T-cell (primary cell): ENCODE data around the gene FAXDC2. TPM values are rescaled to one million over a fixed set of nuclear protein-coding genes. Genes with fewer than 3 reads are reported as not detected.
A peak's percentile ranks its signal among the peaks of the same experiment; 100 is the strongest.

ENCODE experiments used
- ATAC-seq, 4 experiments: fragments of 200-7000 bp in 3 of 4; fragments of 150-1000 bp in 1 of 4; cut with Tn5 transposase; replicated peaks in 1 of 4; 1 replicate in 3 of 4; 2 replicates in 1 of 4; pipeline ENCODE4 v1.10.0; 2021; ENCODE audit warnings: moderate library complexity in 3 of 4, mild to moderate bottlenecking in 2 of 4, moderate number of reproducible peaks in 1 of 4
- CTCF ChIA-PET, 2 donors: fragments of 300-600 bp; sonication (Branson Sonifier 250); formaldehyde crosslinking; loops; one replicate each; lab custom pipeline; 2022; ENCODE audit warnings: antibody characterized with exemption in 2 of 2; lab: Charles Lee
- POLR2A ChIA-PET, 2 donors: fragments of 300-600 bp; sonication (Branson Sonifier 250); formaldehyde crosslinking; loops; one replicate each; lab custom pipeline; 2022; ENCODE audit warnings: antibody characterized with exemption in 2 of 2; lab: Charles Lee
- DNase-seq, 35 experiments: peaks; one replicate each; pipeline versions ENCODE4 v3.0.0 to v3.0.0-alpha.2; 2013 to 2023
- H3K27ac ChIP-seq: one replicate; pipeline ENCODE4 v1.5.1; 2013; ENCODE audit warnings: low read length
- H3K27me3 ChIP-seq, 2 experiments: replicated peaks in 1 of 2; 1 replicate in 1 of 2; 2 replicates in 1 of 2; pipeline versions ENCODE4 v1.6.1 to v1.7.0; 2013; ENCODE audit warnings: low read length in 1 of 2, mixed read lengths in 1 of 2; ENCODE audit not compliant: control insufficient read depth in 2 of 2, insufficient read depth in 2 of 2; ENCODE audit errors: extremely low read depth in 1 of 2
- H3K36me3 ChIP-seq, 2 donors: 1 replicate in 1 of 2; 2 replicates in 1 of 2; pipeline versions ENCODE4 v1.6.1 to v1.7.0; 2013; ENCODE audit warnings: low read length in 1 of 2; ENCODE audit not compliant: control insufficient read depth in 2 of 2, insufficient read depth in 1 of 2; ENCODE audit errors: extremely low read depth in 1 of 2
- H3K4me1 ChIP-seq, 2 experiments: 1 replicate in 1 of 2; 2 replicates in 1 of 2; pipeline versions ENCODE4 v1.6.1 to v1.7.0; 2013; ENCODE audit warnings: low read length in 2 of 2, mixed read lengths in 1 of 2; ENCODE audit not compliant: insufficient read depth in 2 of 2, control insufficient read depth in 1 of 2; ENCODE audit errors: extremely low read depth in 1 of 2
- H3K4me3 ChIP-seq, 2 donors: 1 replicate in 1 of 2; 2 replicates in 1 of 2; pipeline versions ENCODE4 v1.5.1 to v1.7.0; 2013; ENCODE audit warnings: mild to moderate bottlenecking in 2 of 2, low read length in 1 of 2, moderate library complexity in 1 of 2; ENCODE audit not compliant: control insufficient read depth in 1 of 2; ENCODE audit errors: extremely low read depth in 1 of 2
- H3K9me3 ChIP-seq: 2 replicates; pipeline ENCODE4 v1.7.0; 2013
- H3K27ac Mint-ChIP-seq, 2 donors: one replicate each; pipeline ENCODE4 v1.8.0; 2020 to 2021; ENCODE audit warnings: mild to moderate bottlenecking in 2 of 2, mixed read lengths in 2 of 2
- H3K27me3 Mint-ChIP-seq, 2 donors: one replicate each; pipeline ENCODE4 v1.8.0; 2021 to 2022; ENCODE audit warnings: mixed read lengths in 2 of 2
- H3K36me3 Mint-ChIP-seq: one replicate; pipeline ENCODE4 v1.8.0; 2021; ENCODE audit warnings: mixed read lengths
- H3K4me1 Mint-ChIP-seq, 3 donors: one replicate each; pipeline ENCODE4 v1.8.0; 2020 to 2022; ENCODE audit warnings: mixed read lengths in 3 of 3, mild to moderate bottlenecking in 1 of 3
- H3K4me3 Mint-ChIP-seq, 3 donors: one replicate each; pipeline ENCODE4 v1.8.0; 2020 to 2022; ENCODE audit warnings: mild to moderate bottlenecking in 3 of 3, mixed read lengths in 3 of 3, moderate library complexity in 3 of 3
- H3K9me3 Mint-ChIP-seq, 3 donors: one replicate each; pipeline ENCODE4 v1.8.0; 2020 to 2022; ENCODE audit warnings: mixed read lengths in 3 of 3
- WGBS: methylation state at CpG from one replicate; pipeline ENCODE4 v1.1.5; 2013; ENCODE audit warnings: missing lambda C conversion rate; ENCODE audit not compliant: insufficient coverage; 5-methylcytosine and 5-hydroxymethylcytosine counted together
- total RNA-seq, 35 experiments: library from RNA in 6 of 35; stranded (reverse) in 6 of 35; fragments of 120-200 nt in 1 of 35; gene quantifications; one replicate each; pipeline versions ENCODE4 v1.2.1 to v1.2.4 and lab custom pipeline; 2013 to 2026

FAXDC2 gene
- total RNA-seq, 5 donors from 2014 or later (not counting 1 experiment from before 2014, with no cell fraction given): 0.29 to 0.44 (median 0.38) TPM; not detected in 1

DNA sequence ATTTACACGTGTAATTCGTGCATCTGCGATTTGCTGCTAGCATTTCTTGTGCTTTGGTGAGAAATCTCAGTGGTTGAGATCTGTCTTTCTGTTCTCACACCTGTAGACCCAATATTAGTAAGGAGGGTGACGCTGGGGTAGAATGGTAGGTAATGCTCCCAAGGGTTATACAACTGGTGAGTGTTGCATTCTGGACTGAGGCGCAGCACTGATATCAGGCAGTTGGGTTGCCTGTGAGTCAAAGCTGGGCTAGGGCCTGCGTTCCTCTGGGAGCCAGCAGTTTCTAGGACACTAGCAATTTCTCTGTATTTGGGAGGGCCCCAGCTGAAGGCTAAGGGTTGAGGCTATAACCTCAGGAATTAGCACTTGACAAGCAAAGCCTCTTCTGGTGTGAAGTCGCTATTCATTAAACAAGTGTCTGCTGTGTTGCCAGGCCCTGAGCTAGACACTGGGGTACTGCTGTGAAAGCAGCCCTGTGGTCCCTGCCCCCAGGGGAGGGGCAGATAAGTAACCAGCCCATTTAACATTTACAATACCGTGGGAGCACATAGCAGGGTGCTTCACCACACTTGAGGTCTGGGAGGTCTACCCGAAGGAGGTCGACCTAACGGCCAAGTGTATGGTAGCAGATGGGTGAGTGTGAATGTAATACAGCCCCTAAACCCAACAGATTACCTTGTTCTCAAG lies 66.5 kb downstream of the FAXDC2 start:
- DNase-seq (no peak), ATAC-seq (peak in 1 of 4 experiments; percentile 16)
- Mint-ChIP-seq H3K4me1 (peaks cover 91 to 97% (median 94%) of the 10 kb centered on the region in 3 donors), H3K27ac (peak overlapping the region in 1 of 2 donors; percentile 79), H3K36me3 (peaks cover 3% of the 10 kb centered on the region), H3K27me3 (no peaks in the 10 kb centered on the region), H3K4me3 (peak overlapping the region in 1 of 3 donors; percentile 6), H3K9me3 (no peaks in the 10 kb centered on the region)
- 89% methylated on average over 3 of the region's 11 CpGs for WGBS
- Histone ChIP-seq H3K27ac (no peak overlapping the region), H3K4me3 (peak overlapping the region in 1 of 2 donors; percentile 20), H3K36me3 (peaks cover 0 to 2% of the 10 kb centered on the region in 2 donors), H3K9me3 (no peaks in the 10 kb centered on the region), H3K4me1 (peaks cover 24 to 82% of the 10 kb centered on the region in 2 experiments), H3K27me3 (no peaks in the 10 kb centered on the region)
- POLR2A ChIA-PET: interaction anchor here in 1 of 2 donors (0.5 kb wide), 1 partner anchor 19 kb away, joined by 3 read pairs; no protein-coding TSS in a partner anchor
- CTCF ChIA-PET: no interaction called here

DNA sequence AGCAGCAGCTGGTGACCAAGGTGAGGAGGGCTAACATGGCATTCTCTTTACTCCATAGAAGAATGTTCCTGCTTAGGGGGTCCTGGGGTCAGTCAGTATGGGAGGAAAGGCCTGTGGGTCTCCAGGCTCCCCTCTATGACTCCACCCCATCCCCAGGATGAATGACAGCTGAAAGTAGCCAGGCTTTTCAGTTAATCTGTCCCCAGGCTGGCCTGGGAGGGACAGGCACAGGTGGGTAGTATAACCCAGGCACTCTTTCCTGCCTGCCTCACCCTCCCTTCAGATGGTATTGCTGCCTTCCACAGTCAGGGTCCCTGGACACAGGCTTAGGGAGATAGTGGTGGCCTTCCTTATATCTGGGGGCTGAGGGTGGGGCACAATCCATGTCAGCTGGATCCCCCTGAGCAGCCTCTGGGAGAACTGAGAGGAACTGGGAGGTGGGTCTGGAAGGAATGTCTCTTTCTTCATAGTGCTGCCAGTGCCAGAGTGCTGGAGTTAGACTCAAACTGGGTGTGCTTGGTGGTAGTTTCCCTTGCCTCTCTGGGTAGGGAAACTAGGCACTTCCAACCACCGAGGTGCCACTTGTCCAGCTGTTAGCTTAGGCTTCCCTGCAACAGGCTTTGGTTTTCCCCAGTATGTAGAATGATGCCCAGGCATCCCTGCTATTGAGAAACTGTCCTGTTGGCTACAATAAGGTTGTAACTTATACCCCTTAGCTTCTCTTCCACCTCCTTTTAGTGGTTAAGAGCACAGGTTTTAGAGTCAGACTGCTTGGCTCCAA lies 67.4 kb downstream of the FAXDC2 start:
- WGBS: 71% methylated on average over 1 of the region's 1 CpG
- peaks cover 21 to 80% of the 10 kb centered on the region in 2 experiments for H3K4me1 ChIP-seq
- CTCF ChIA-PET: no interaction called here

DNA sequence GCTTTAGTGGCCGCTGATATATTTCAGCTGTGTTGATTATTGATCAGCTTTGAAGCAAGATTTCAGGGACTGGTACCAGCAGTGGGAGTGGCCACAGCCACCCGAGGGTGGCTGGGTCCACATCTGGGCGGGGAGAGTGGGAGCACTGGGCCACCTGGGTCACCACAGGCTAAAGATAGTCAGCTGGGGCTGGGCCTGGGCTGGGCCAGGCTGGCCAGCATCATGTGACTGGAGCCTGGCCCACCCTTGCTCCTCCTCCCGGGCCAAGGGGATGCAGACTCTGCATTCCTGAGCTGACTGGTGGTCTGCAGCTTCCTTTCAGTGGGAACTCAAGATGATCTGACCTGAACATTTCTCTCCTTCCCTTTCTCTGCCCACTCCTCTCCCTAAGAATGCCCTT lies 68.1 kb downstream of the FAXDC2 start:
- DNase-seq (no peak), ATAC-seq (no peak)
- peaks cover 7% of the 10 kb centered on the region for H3K36me3 Mint-ChIP-seq
- no peaks in the 10 kb centered on the region for H3K27me3 Mint-ChIP-seq
- POLR2A ChIA-PET: interaction anchor here in 1 of 2 donors (0.6 kb wide), 1 partner anchor 97 kb away, joined by 3 read pairs; no protein-coding TSS in a partner anchor
- Histone ChIP-seq H3K27ac (no peak overlapping the region), H3K4me3 (no peak overlapping the region), H3K36me3 (peaks cover 0 to 2% of the 10 kb centered on the region in 2 donors), H3K27me3 (no peaks in the 10 kb centered on the region), H3K4me1 (peaks cover 15 to 74% of the 10 kb centered on the region in 2 experiments), H3K9me3 (no peaks in the 10 kb centered on the region)
- peak overlapping the region in 1 of 2 donors; percentile 68 for H3K27ac Mint-ChIP-seq
- CTCF ChIA-PET: interaction anchor here in 1 of 2 donors (0.6 kb wide), 1 partner anchor 28 kb away, joined by 3 read pairs; no protein-coding TSS in a partner anchor
- H3K4me3 Mint-ChIP-seq: peak overlapping the region in 1 of 3 donors; percentile 38
- no peaks in the 10 kb centered on the region for H3K9me3 Mint-ChIP-seq
- peaks cover 78 to 93% (median 90%) of the 10 kb centered on the region in 3 donors for H3K4me1 Mint-ChIP-seq
- WGBS: 87% methylated on average over 4 of the region's 4 CpGs

More for the DNA sequence above, 67.4 kb downstream of the FAXDC2 start:
- H3K36me3 Mint-ChIP-seq: peaks cover 7% of the 10 kb centered on the region
- H3K9me3 Mint-ChIP-seq: no peaks in the 10 kb centered on the region
- DNase-seq (no peak), ATAC-seq (no peak)
- Histone ChIP-seq H3K27me3 (no peaks in the 10 kb centered on the region), H3K4me3 (no peak overlapping the region), H3K9me3 (no peaks in the 10 kb centered on the region), H3K27ac (no peak overlapping the region), H3K36me3 (peaks cover 0 to 2% of the 10 kb centered on the region in 2 donors)
- H3K27ac Mint-ChIP-seq: peak overlapping the region in 1 of 2 donors; percentile 68
- POLR2A ChIA-PET: no interaction called here
- peak overlapping the region in 1 of 3 donors; percentile 6 for H3K4me3 Mint-ChIP-seq
- H3K4me1 Mint-ChIP-seq: peaks cover 85 to 97% (median 94%) of the 10 kb centered on the region in 3 donors
- H3K27me3 Mint-ChIP-seq: no peaks in the 10 kb centered on the region

DNA sequence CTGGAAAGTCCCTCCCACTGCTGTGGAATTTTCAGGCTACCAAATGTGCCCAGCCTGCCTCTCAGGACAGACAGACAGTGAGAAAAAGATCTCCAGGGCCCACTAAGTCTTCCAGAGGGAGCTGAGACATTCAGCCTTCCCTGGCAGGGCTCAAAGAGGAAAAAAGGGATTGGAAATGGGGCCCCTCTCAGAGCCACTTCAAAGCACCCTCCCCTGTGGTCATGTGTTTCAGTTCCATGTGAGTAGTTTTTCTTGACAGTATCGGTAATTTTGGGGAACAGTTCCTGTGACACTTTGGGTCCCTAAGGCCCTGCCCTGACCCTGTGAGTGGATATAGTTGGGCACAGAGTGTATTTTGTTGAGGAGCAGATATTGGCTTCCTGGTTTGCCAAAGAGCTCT lies 70.3 kb downstream of the FAXDC2 start:
- Mint-ChIP-seq H3K27ac (peak overlapping the region in 1 of 2 donors; percentile 60), H3K4me1 (peaks cover 63 to 87% (median 84%) of the 10 kb centered on the region in 3 donors), H3K4me3 (peak overlapping the region in 1 of 3 donors; percentile 8), H3K27me3 (no peaks in the 10 kb centered on the region), H3K36me3 (peaks cover 7% of the 10 kb centered on the region), H3K9me3 (no peaks in the 10 kb centered on the region)
- ChIA-PET POLR2A (no interaction called here), CTCF (no interaction called here)
- no peaks in the 10 kb centered on the region for H3K9me3 ChIP-seq
- ATAC-seq (no peak), DNase-seq (no peak)
- H3K4me3 ChIP-seq: no peak overlapping the region
- H3K27ac ChIP-seq: no peak overlapping the region
- no CpG with 5 or more reads among the region's 1 CpG for WGBS
- H3K27me3 ChIP-seq: no peaks in the 10 kb centered on the region
- peaks cover 0 to 2% of the 10 kb centered on the region in 2 donors for H3K36me3 ChIP-seq
- peaks cover 13 to 70% of the 10 kb centered on the region in 2 experiments for H3K4me1 ChIP-seq

DNA sequence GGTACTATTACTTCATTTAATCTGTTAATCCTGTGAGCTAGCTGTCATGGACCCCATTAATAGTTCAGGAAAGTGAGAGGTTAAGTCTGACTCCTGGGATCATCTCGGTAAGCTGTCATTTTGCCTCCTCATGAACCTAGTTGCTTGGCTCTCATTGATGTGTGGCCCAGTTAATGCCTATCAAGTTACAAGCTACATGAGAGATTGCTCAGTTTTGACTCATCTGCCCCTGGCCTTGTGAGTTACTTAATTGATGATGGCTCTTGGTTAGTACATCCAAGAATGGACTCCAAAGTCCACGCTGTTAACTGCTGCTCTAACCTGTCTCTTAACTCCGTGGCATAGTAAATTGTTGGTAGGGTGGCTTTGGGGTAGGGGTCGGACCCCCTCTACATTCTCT lies 71.3 kb downstream of the FAXDC2 start:
- WGBS: no CpG with 5 or more reads among the region's 4 CpGs
- Histone ChIP-seq H3K27ac (no peak overlapping the region), H3K27me3 (no peaks in the 10 kb centered on the region), H3K4me1 (peaks cover 11 to 71% of the 10 kb centered on the region in 2 experiments), H3K9me3 (no peaks in the 10 kb centered on the region), H3K4me3 (no peak overlapping the region), H3K36me3 (no peaks in the 10 kb centered on the region)
- H3K9me3 Mint-ChIP-seq: no peaks in the 10 kb centered on the region
- DNase-seq: no peak
- ATAC-seq: no peak
- H3K27me3 Mint-ChIP-seq: no peaks in the 10 kb centered on the region
- H3K4me1 Mint-ChIP-seq: peaks cover 63 to 87% (median 84%) of the 10 kb centered on the region in 3 donors
- no peak overlapping the region for H3K4me3 Mint-ChIP-seq
- H3K36me3 Mint-ChIP-seq: peaks cover 7% of the 10 kb centered on the region
- POLR2A ChIA-PET: no interaction called here
- CTCF ChIA-PET: no interaction called here
- H3K27ac Mint-ChIP-seq: no peak overlapping the region

DNA sequence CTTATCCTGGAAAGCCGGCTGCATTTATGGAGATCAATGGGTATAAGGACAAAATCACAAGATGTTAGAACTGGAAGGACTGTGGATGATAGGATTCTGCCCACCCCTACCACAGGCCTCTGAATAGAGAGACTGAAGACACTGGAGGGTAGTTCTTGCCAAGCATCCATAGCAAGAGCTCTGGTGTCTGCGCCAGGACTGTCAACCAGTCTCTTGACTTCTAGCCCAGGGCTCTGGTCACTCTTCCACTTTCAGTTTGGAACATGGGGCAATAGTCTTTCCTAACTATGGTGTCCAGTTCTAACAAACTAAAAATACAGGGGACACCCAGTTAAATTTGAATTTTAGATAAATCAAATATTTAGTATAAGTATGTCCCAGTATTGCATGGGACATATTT lies 71.9 kb downstream of the FAXDC2 start:
- peaks cover 7% of the 10 kb centered on the region for H3K36me3 Mint-ChIP-seq
- CTCF ChIA-PET: interaction anchor here in 1 of 2 donors (0.6 kb wide), 1 partner anchor 15 kb away, joined by 6 read pairs; no protein-coding TSS in a partner anchor

More for the DNA sequence above, 71.9 kb downstream of the FAXDC2 start:
- peaks cover 62 to 87% (median 84%) of the 10 kb centered on the region in 3 donors for H3K4me1 Mint-ChIP-seq
- no peaks in the 10 kb centered on the region for H3K9me3 Mint-ChIP-seq
- DNase-seq: no peak
- ATAC-seq: no peak
- Histone ChIP-seq H3K4me3 (no peak overlapping the region), H3K27ac (no peak overlapping the region), H3K27me3 (no peaks in the 10 kb centered on the region), H3K4me1 (peaks cover 12 to 71% of the 10 kb centered on the region in 2 experiments), H3K9me3 (no peaks in the 10 kb centered on the region), H3K36me3 (no peaks in the 10 kb centered on the region)
- WGBS: 100% methylated on average over 1 of the region's 2 CpGs
- POLR2A ChIA-PET: no interaction called here
- H3K27ac Mint-ChIP-seq: peak overlapping the region in 1 of 2 donors; percentile 44
- no peak overlapping the region for H3K4me3 Mint-ChIP-seq
- no peaks in the 10 kb centered on the region for H3K27me3 Mint-ChIP-seq
